B cell (primary cell): ENCODE data around the gene MARCHF3. TPM values are rescaled to one million over a fixed set of nuclear protein-coding genes. Genes with fewer than 3 reads are reported as not detected.
"Not testable (repeated sequence)": the region's sequence is repeated elsewhere in the genome, so short reads cannot be mapped to it uniquely, and the experiment has no call there.

Experiments used
- ATAC-seq: fragments of 200-7000 bp; cut with Tn5 transposase; one replicate; pipeline ENCODE4 v1.10.0; 2021; ENCODE audit warnings: low read depth, mild to moderate bottlenecking, moderate number of reproducible peaks, moderate library complexity
- CTCF ChIA-PET: fragments of 350-600 bp; sonication (Branson Sonifier 250); formaldehyde crosslinking; loops from one replicate; lab custom pipeline; 2021; ENCODE audit warnings: antibody characterized with exemption, inconsistent platforms; lab: Charles Lee
- POLR2A ChIA-PET: fragments of 350-600 bp; sonication (Branson Sonifier 250); formaldehyde crosslinking; loops from one replicate; lab custom pipeline; 2021; ENCODE audit warnings: antibody characterized with exemption; lab: Charles Lee
- DNase-seq: peaks from one replicate; pipeline ENCODE4 v3.0.0; 2013
- H2AFZ ChIP-seq: 2 replicates; pipeline ENCODE4 v1.6.1; 2012; ENCODE audit warnings: mild to moderate bottlenecking, low read depth, low read length; ENCODE audit not compliant: insufficient read depth, poor library complexity, severe bottlenecking
- H3K27ac ChIP-seq, 2 donors: 1 replicate in 1 of 2; 2 replicates in 1 of 2; pipeline ENCODE4 v1.5.1; 2012 to 2013; ENCODE audit warnings: low read length in 2 of 2, mild to moderate bottlenecking in 2 of 2, moderate library complexity in 1 of 2
- H3K27me3 ChIP-seq, 4 experiments: fragments of 200-600 bp in 1 of 4; sonication (generic) in 1 of 4; replicated peaks in 1 of 4; 1 replicate in 2 of 4; 2 replicates in 2 of 4; pipeline versions ENCODE4 v1.6.1 to v1.7.0; 2013 to 2016; ENCODE audit warnings: low read length in 3 of 4, mild to moderate bottlenecking in 2 of 4, mixed read lengths in 1 of 4, moderate library complexity in 1 of 4; ENCODE audit not compliant: insufficient read depth in 4 of 4, control insufficient read depth in 3 of 4; ENCODE audit errors: control extremely low read depth in 1 of 4
- H3K36me3 ChIP-seq, 2 experiments: replicated peaks in 1 of 2; 1 replicate in 1 of 2; 2 replicates in 1 of 2; pipeline versions ENCODE4 v1.6.1 to v1.7.1; 2013; ENCODE audit warnings: low read length in 1 of 2; ENCODE audit not compliant: insufficient read depth in 2 of 2, control insufficient read depth in 1 of 2; ENCODE audit errors: control extremely low read depth in 1 of 2, extremely low read depth in 1 of 2
- H3K4me1 ChIP-seq, 2 donors: fragments of 200-600 bp in 1 of 2; sonication (generic) in 1 of 2; 1 replicate in 1 of 2; 2 replicates in 1 of 2; pipeline versions ENCODE4 v1.5.1 to v1.6.1; 2013 to 2017; ENCODE audit warnings: low read length in 2 of 2; ENCODE audit not compliant: control insufficient read depth in 2 of 2, insufficient read depth in 2 of 2
- H3K4me2 ChIP-seq: replicated peaks from 2 replicates; pipeline ENCODE3; 2012; ENCODE audit warnings: mild to moderate bottlenecking, low read depth, low read length; ENCODE audit not compliant: poor library complexity, severe bottlenecking
- H3K4me3 ChIP-seq, 5 experiments: fragments of 200-600 bp in 1 of 5; sonication (generic) in 1 of 5; 1 replicate in 3 of 5; 2 replicates in 2 of 5; pipeline versions ENCODE4 v1.5.1 to v1.7.0; 2011 to 2016; ENCODE audit warnings: low read length in 4 of 5, mild to moderate bottlenecking in 4 of 5, low read depth in 2 of 5, control low read depth in 1 of 5, moderate library complexity in 1 of 5; ENCODE audit not compliant: insufficient read depth in 1 of 5; ENCODE audit errors: control extremely low read depth in 1 of 5, extremely low read depth in 1 of 5
- H3K79me2 ChIP-seq: fragments of 200-600 bp; sonication (generic); one replicate; pipeline ENCODE4 v1.6.0; 2016; ENCODE audit warnings: low read length; ENCODE audit not compliant: control insufficient read depth, insufficient read depth
- H3K9ac ChIP-seq: fragments of 200-600 bp; sonication (generic); 2 replicates; pipeline ENCODE4 v1.6.1; 2017; ENCODE audit warnings: mild to moderate bottlenecking, low read length, moderate library complexity
- H3K9me3 ChIP-seq, 3 donors: one replicate each; pipeline versions ENCODE4 v1.6.1 to v1.7.1; 2013; ENCODE audit warnings: low read length in 2 of 3; ENCODE audit not compliant: control insufficient read depth in 2 of 3, insufficient read depth in 1 of 3; ENCODE audit errors: control extremely low read depth in 1 of 3
- H4K20me1 ChIP-seq: 2 replicates; pipeline ENCODE4 v1.6.0; 2012; ENCODE audit warnings: mild to moderate bottlenecking, low read length; ENCODE audit not compliant: insufficient read depth, control insufficient read depth, poor library complexity, severe bottlenecking
- H3K27ac Mint-ChIP-seq: one replicate; pipeline ENCODE4 v1.8.0; 2021; ENCODE audit warnings: mixed read lengths
- H3K27me3 Mint-ChIP-seq: one replicate; pipeline ENCODE4 v1.8.0; 2021; ENCODE audit warnings: mixed read lengths
- H3K4me1 Mint-ChIP-seq: one replicate; pipeline ENCODE4 v1.8.0; 2021; ENCODE audit warnings: mixed read lengths
- H3K4me3 Mint-ChIP-seq: one replicate; pipeline ENCODE4 v1.8.0; 2021; ENCODE audit warnings: mixed read lengths
- H3K9me3 Mint-ChIP-seq: one replicate; pipeline ENCODE4 v1.8.0; 2022; ENCODE audit warnings: mixed read lengths; ENCODE audit not compliant: insufficient read depth
- CTCF ChIP-seq: fragments of 200-600 bp; IDR thresholded peaks from one replicate; pipeline ENCODE4 v1.8.0; 2022; ENCODE audit warnings: antibody characterized with exemption, mild to moderate bottlenecking
- EZH2 ChIP-seq: IDR thresholded peaks from 2 replicates; pipeline ENCODE4 v1.6.1; 2012; ENCODE audit warnings: borderline replicate concordance, low read depth, mild to moderate bottlenecking, moderate library complexity, low read length; ENCODE audit not compliant: insufficient read depth, poor library complexity, severe bottlenecking
- WGBS: methylation state at CpG from one replicate; pipeline ENCODE4 v1.1.5; 2013; ENCODE audit warnings: missing lambda C conversion rate; ENCODE audit not compliant: insufficient coverage; 5-methylcytosine and 5-hydroxymethylcytosine counted together
- intact Hi-C: fragments of 100-400 bp; cut with micrococcal nuclease; formaldehyde crosslinking; loops from one replicate; pipeline ENCODE4 v1.10.0; 2022
- polyA plus RNA-seq: library from polyadenylated mRNA; depleted of rRNA; stranded (reverse); fragments of >200 nt; gene quantifications from 2 replicates; pipeline ENCODE4 v1.2.3, GENCODE V29; 2012
- total RNA-seq, 2 donors: library from RNA; stranded (reverse); fragments of 120-200 nt in 1 of 2; gene quantifications; 1 replicate in 1 of 2; 2 replicates in 1 of 2; pipeline versions ENCODE4 v1.2.3 to v1.2.4, GENCODE V29; 2013 to 2022

Gene MARCHF3
- total and polyA plus RNA-seq, 2 donors (not counting 1 experiment from before 2014, with no cell fraction given) = 31.6 to 35.0 TPM

DNA sequence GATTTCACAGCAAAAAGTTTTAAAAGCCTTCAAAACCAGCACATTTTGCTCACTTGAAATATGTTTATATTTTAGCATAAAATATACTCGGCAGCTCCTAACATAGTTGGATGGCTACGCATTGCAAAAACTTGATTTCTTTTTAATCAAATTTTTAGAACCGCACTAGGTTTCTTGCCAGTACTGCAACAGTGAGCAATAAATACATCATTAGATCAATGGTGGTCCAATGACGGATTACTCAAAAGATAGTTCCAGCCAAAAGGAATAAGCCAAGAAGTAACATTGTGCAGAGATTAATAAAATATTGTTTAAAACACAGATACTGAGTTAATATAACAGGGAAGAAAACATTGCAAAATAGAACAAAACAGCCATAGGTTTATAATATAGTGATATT, 5.5 kb downstream of the MARCHF3 start:
- TF ChIP-seq CTCF (no peak), EZH2 (no peak)
- CTCF ChIA-PET = interaction anchor here (1.4 to 2.4 kb wide), 2 partner anchors 10 to 12 kb away, joined by 4 to 9 read pairs; no protein-coding TSS in a partner anchor
- H3K4me2 ChIP-seq = no peak overlapping the region
- no CpG with 5 or more reads among the region's 4 CpGs for WGBS
- H3K4me3 Mint-ChIP-seq = no peak overlapping the region
- H3K9me3 ChIP-seq = no peaks in the 10 kb centered on the region
- DNase-seq (no peak), ATAC-seq (no peak)
- no peak overlapping the region for H3K4me3 ChIP-seq
- H3K4me1 Mint-ChIP-seq = peaks cover 66% of the 10 kb centered on the region
- peaks cover 20 to 38% of the 10 kb centered on the region in 2 donors for H3K4me1 ChIP-seq
- intact Hi-C loops = loop anchor here (5.0 kb wide), 1 partner anchor 108 kb away; no protein-coding TSS in a partner anchor
- no peaks in the 10 kb centered on the region for H3K27me3 Mint-ChIP-seq
- H3K27ac Mint-ChIP-seq = no peak overlapping the region
- H3K9me3 Mint-ChIP-seq = no peaks in the 10 kb centered on the region
- H3K27me3 ChIP-seq = no peaks in the 10 kb centered on the region
- no peak overlapping the region for H3K27ac ChIP-seq
- no peak overlapping the region for H2AFZ ChIP-seq
- H3K9ac ChIP-seq = no peak overlapping the region
- POLR2A ChIA-PET = interaction anchor here (1.4 kb wide), 1 partner anchor 13 kb away, joined by 4 read pairs; no protein-coding TSS in a partner anchor
- no peaks in the 10 kb centered on the region for H3K36me3 ChIP-seq
- peaks cover 84% of the 10 kb centered on the region for H3K79me2 ChIP-seq
- H4K20me1 ChIP-seq = peaks cover 19% of the 10 kb centered on the region

GRCh38 chr5:127023552-127024191, 6.7 kb downstream of the MARCHF3 start:
- intact Hi-C loops, H3K4me2 ChIP-seq, H3K9me3 Mint-ChIP-seq, H3K4me3 Mint-ChIP-seq, H3K36me3 ChIP-seq, DNase-seq, H3K27ac Mint-ChIP-seq, ATAC-seq, H3K27me3 Mint-ChIP-seq, H2AFZ ChIP-seq, H3K27ac ChIP-seq, H3K9me3 ChIP-seq, H3K4me3 ChIP-seq, H3K27me3 ChIP-seq, H3K9ac ChIP-seq: not testable (repeated sequence)
- WGBS = 67% methylated on average over 1 of the region's 7 CpGs
- ChIA-PET POLR2A (interaction anchor here (1.4 kb wide), 1 partner anchor 12 kb away, joined by 4 read pairs; no protein-coding TSS in a partner anchor), CTCF (interaction anchor here (1.4 kb wide), 1 partner anchor 11 kb away, joined by 4 read pairs; no protein-coding TSS in a partner anchor)
- Histone ChIP-seq H3K79me2 (peaks cover 82% of the 10 kb centered on the region), H4K20me1 (peaks cover 13% of the 10 kb centered on the region), H3K4me1 (peaks cover 23 to 42% of the 10 kb centered on the region in 2 donors)
- peaks cover 66% of the 10 kb centered on the region for H3K4me1 Mint-ChIP-seq
